Measurements from ENCODE around the gene CNTD1. TPM values are rescaled to one million over a fixed set of nuclear protein-coding genes. Genes with fewer than 3 reads are reported as not detected.

CNTD1 gene
- total RNA-seq, 1 experiment from 2014 or later = not detected

DNA sequence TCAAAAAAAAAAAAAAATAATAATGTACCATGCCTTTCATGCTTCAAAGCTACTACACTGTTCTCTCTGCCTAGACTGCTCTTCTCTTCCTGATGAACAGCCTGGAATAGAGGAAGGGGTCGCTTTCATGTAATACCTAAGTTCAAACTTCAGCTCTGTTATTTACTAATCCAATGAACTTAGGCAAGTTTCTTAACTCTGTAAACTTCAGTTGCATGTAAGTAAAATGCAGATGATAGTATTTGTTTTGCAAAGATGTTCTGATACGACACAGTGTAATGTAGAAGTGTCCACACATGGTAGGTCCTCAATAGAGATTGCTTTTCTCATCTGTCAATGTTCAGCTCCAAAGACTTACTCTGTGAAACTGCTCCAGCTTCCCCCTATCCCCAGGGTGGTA is 6.7 kb upstream of the CNTD1 start:
- no peak overlapping the region for H3K4me3 Mint-ChIP-seq
- peaks cover 33% of the 10 kb centered on the region for H3K27me3 Mint-ChIP-seq (ENCODE audit: low read depth)
- H3K9me3 Mint-ChIP-seq = no peaks in the 10 kb centered on the region
- H3K4me1 Mint-ChIP-seq = no peaks in the 10 kb centered on the region
- peaks cover 4% of the 10 kb centered on the region; the same call in 1 of the 2 replicates for H3K36me3 Mint-ChIP-seq
- DNase-seq (ENCODE audit: low spot score) (no peak), ATAC-seq (no peak)
- ChIA-PET POLR2A (no interaction called here), CTCF (no interaction called here)
- TF ChIP-seq CREB1 (CRISPR knock-in tag; IDR thresholded peaks at IDR 0.05) (no peak), TEAD1 (CRISPR knock-in tag; IDR thresholded peaks at IDR 0.05) (no peak), GTF2I (CRISPR knock-in tag; conservative IDR thresholded peaks at IDR 0.05) (no peak), SOX15 (CRISPR knock-in tag; IDR thresholded peaks at IDR 0.05) (no peak), CBFB (CRISPR knock-in tag; IDR thresholded peaks at IDR 0.05; ENCODE audit: low read depth) (no peak), JAZF1 (CRISPR knock-in tag; IDR thresholded peaks at IDR 0.05) (no peak), E2F1 (CRISPR knock-in tag; IDR thresholded peaks at IDR 0.05) (no peak), GRHL2 (CRISPR knock-in tag; IDR thresholded peaks at IDR 0.05; ENCODE audit: insufficient replicate concordance, severe bottlenecking) (no peak), NR1H2 (CRISPR knock-in tag; IDR thresholded peaks at IDR 0.05) (no peak), FOXK1 (CRISPR knock-in tag; IDR thresholded peaks at IDR 0.05) (no peak)
- TF ChIP-seq, protein P1, sequence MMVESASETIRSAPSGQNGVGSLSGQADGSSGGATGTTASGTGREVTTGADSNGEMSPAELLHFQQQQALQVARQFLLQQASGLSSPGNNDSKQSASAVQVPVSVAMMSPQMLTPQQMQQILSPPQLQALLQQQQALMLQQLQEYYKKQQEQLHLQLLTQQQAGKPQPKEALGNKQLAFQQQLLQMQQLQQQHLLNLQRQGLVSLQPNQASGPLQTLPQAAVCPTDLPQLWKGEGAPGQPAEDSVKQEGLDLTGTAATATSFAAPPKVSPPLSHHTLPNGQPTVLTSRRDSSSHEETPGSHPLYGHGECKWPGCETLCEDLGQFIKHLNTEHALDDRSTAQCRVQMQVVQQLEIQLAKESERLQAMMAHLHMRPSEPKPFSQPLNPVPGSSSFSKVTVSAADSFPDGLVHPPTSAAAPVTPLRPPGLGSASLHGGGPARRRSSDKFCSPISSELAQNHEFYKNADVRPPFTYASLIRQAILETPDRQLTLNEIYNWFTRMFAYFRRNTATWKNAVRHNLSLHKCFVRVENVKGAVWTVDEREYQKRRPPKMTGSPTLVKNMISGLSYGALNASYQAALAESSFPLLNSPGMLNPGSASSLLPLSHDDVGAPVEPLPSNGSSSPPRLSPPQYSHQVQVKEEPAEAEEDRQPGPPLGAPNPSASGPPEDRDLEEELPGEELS (CRISPR knock-in tag; IDR thresholded peaks at IDR 0.05) = no peak
- TF ChIP-seq, protein P2, sequence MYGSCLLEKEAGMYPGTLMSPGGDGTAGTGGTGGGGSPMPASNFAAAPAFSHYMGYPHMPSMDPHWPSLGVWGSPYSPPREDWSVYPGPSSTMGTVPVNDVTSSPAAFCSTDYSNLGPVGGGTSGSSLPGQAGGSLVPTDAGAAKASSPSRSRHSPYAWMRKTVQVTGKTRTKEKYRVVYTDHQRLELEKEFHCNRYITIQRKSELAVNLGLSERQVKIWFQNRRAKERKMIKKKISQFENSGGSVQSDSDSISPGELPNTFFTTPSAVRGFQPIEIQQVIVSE (CRISPR knock-in tag; IDR thresholded peaks at IDR 0.05; ENCODE audit: borderline replicate concordance) = no peak
- H3K27ac Mint-ChIP-seq = no peak overlapping the region

DNA sequence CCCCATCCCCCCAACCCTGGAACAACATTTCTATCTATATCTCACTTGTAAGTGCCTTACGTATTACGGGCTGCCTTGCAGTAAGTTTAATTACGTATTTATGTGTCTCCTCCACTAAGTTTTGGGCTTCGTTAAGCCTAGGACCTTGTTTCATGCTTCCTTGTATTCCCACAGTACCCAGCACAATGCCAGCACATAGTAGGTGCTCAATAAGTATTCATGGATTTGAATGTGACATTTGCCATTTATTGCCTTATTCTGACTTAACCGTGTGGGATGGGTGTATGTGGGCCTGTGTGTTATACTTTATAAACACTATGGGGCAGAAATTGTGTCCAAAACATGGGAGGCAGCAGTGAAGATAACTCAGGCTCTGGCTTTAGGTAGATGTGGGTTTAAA is 6.1 kb upstream of the CNTD1 start:
- CTCF ChIA-PET = no interaction called here
- peaks cover 2% of the 10 kb centered on the region; the same call in 1 of the 2 replicates for H3K4me1 Mint-ChIP-seq
- H3K9me3 Mint-ChIP-seq = no peaks in the 10 kb centered on the region
- POLR2A ChIA-PET = no interaction called here
- H3K36me3 Mint-ChIP-seq = peaks cover 4% of the 10 kb centered on the region; the same call in 1 of the 2 replicates
- ATAC-seq (no peak), DNase-seq (ENCODE audit: low spot score) (no peak)
- no peak overlapping the region for H3K4me3 Mint-ChIP-seq
- H3K27me3 Mint-ChIP-seq (ENCODE audit: low read depth) = peaks cover 29% of the 10 kb centered on the region
- no peak overlapping the region for H3K27ac Mint-ChIP-seq
- TF ChIP-seq SP1 (CRISPR knock-in tag; conservative IDR thresholded peaks at IDR 0.05) (no peak), MLX (CRISPR knock-in tag; IDR thresholded peaks at IDR 0.05) (no peak), CTCF (IDR thresholded peaks at IDR 0.05) (no peak), NR1H2 (CRISPR knock-in tag; IDR thresholded peaks at IDR 0.05) (no peak), SMAD4 (CRISPR knock-in tag; IDR thresholded peaks at IDR 0.05) (no peak), OVOL2 (CRISPR knock-in tag; IDR thresholded peaks at IDR 0.05; ENCODE audit: borderline replicate concordance) (no peak), TEAD1 (CRISPR knock-in tag; IDR thresholded peaks at IDR 0.05) (no peak), IRF2 (CRISPR knock-in tag; IDR thresholded peaks at IDR 0.05; ENCODE audit: borderline replicate concordance, low read depth) (no peak)
- TF ChIP-seq, protein P1 (CRISPR knock-in tag; IDR thresholded peaks at IDR 0.05) = no peak
- TF ChIP-seq, protein P3, sequence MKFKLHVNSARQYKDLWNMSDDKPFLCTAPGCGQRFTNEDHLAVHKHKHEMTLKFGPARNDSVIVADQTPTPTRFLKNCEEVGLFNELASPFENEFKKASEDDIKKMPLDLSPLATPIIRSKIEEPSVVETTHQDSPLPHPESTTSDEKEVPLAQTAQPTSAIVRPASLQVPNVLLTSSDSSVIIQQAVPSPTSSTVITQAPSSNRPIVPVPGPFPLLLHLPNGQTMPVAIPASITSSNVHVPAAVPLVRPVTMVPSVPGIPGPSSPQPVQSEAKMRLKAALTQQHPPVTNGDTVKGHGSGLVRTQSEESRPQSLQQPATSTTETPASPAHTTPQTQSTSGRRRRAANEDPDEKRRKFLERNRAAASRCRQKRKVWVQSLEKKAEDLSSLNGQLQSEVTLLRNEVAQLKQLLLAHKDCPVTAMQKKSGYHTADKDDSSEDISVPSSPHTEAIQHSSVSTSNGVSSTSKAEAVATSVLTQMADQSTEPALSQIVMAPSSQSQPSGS (CRISPR knock-in tag; IDR thresholded peaks at IDR 0.05; ENCODE audit: borderline replicate concordance, low read depth) = no peak
- TF ChIP-seq, protein P4, sequence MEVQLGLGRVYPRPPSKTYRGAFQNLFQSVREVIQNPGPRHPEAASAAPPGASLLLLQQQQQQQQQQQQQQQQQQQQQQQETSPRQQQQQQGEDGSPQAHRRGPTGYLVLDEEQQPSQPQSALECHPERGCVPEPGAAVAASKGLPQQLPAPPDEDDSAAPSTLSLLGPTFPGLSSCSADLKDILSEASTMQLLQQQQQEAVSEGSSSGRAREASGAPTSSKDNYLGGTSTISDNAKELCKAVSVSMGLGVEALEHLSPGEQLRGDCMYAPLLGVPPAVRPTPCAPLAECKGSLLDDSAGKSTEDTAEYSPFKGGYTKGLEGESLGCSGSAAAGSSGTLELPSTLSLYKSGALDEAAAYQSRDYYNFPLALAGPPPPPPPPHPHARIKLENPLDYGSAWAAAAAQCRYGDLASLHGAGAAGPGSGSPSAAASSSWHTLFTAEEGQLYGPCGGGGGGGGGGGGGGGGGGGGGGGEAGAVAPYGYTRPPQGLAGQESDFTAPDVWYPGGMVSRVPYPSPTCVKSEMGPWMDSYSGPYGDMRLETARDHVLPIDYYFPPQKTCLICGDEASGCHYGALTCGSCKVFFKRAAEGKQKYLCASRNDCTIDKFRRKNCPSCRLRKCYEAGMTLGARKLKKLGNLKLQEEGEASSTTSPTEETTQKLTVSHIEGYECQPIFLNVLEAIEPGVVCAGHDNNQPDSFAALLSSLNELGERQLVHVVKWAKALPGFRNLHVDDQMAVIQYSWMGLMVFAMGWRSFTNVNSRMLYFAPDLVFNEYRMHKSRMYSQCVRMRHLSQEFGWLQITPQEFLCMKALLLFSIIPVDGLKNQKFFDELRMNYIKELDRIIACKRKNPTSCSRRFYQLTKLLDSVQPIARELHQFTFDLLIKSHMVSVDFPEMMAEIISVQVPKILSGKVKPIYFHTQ (CRISPR knock-in tag; IDR thresholded peaks at IDR 0.05) = no peak

Data from WTC11 (cell line).